MM.1S (cell line): ENCODE measurements around the gene TMEM44.

Experiments used
- EZH2 ChIP-seq: fragments of 300-600 bp; sonication (generic); optimal IDR thresholded peaks from 2 replicates; pipeline ENCODE3; 2017; ENCODE audit warnings: low read depth, mild to moderate bottlenecking, antibody characterized with exemption, low read length, mixed read lengths
- TF ChIP-seq, protein P1 (sequence below): fragments of 300-600 bp; sonication (generic); IDR thresholded peaks from 2 replicates; pipeline ENCODE4 v1.5.1; 2016; ENCODE audit warnings: antibody characterized with exemption, low read length, mixed read lengths

- TF ChIP-seq, protein P1, sequence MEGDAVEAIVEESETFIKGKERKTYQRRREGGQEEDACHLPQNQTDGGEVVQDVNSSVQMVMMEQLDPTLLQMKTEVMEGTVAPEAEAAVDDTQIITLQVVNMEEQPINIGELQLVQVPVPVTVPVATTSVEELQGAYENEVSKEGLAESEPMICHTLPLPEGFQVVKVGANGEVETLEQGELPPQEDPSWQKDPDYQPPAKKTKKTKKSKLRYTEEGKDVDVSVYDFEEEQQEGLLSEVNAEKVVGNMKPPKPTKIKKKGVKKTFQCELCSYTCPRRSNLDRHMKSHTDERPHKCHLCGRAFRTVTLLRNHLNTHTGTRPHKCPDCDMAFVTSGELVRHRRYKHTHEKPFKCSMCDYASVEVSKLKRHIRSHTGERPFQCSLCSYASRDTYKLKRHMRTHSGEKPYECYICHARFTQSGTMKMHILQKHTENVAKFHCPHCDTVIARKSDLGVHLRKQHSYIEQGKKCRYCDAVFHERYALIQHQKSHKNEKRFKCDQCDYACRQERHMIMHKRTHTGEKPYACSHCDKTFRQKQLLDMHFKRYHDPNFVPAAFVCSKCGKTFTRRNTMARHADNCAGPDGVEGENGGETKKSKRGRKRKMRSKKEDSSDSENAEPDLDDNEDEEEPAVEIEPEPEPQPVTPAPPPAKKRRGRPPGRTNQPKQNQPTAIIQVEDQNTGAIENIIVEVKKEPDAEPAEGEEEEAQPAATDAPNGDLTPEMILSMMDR: no peak
- TF ChIP-seq EZH2: no peak
These were observed 70.2 kb downstream of the TMEM44 start for GRCh38 chr3:194562986-194563385.
